Liver (tissue), 9 donors: ENCODE results near the gene NT5M. TPM values are rescaled to one million over a fixed set of nuclear protein-coding genes. Genes with fewer than 3 reads are reported as not detected.
A peak's percentile ranks its signal among the peaks of the same experiment; 100 is the strongest.

Experiments
- DNase-seq: peaks from one replicate; pipeline ENCODE4 v3.0.0-alpha.2; 2017; ENCODE audit warnings: low spot score
- H3K27ac ChIP-seq, 2 donors: one replicate each; pipeline ENCODE4 v1.7.0; 2013; ENCODE audit warnings: inconsistent platforms in 2 of 2, low read length in 2 of 2, control low read depth in 1 of 2, low read depth in 1 of 2, mild to moderate bottlenecking in 1 of 2
- H3K27me3 ChIP-seq, 4 donors: one replicate each; pipeline versions ENCODE4 v1.6.1 to v1.7.0; 2013; ENCODE audit warnings: low read length in 3 of 4, inconsistent platforms in 1 of 4, mild to moderate bottlenecking in 1 of 4, moderate library complexity in 1 of 4; ENCODE audit not compliant: control insufficient read depth in 4 of 4, insufficient read depth in 4 of 4
- H3K36me3 ChIP-seq, 4 donors: one replicate each; pipeline versions ENCODE4 v1.6.1 to v1.7.0; 2013; ENCODE audit warnings: low read length in 3 of 4, mild to moderate bottlenecking in 3 of 4, low read depth in 1 of 4, moderate library complexity in 1 of 4; ENCODE audit not compliant: control insufficient read depth in 4 of 4, insufficient read depth in 3 of 4
- H3K4me1 ChIP-seq, 4 donors: one replicate each; pipeline versions ENCODE4 v1.6.1 to v1.7.0; 2013; ENCODE audit warnings: low read length in 3 of 4, mild to moderate bottlenecking in 3 of 4, moderate library complexity in 1 of 4; ENCODE audit not compliant: control insufficient read depth in 4 of 4, insufficient read depth in 4 of 4
- H3K4me3 ChIP-seq, 3 donors: one replicate each; pipeline versions ENCODE4 v1.6.1 to v1.7.0; 2013; ENCODE audit warnings: low read length in 3 of 3, control low read depth in 1 of 3, low read depth in 1 of 3, mild to moderate bottlenecking in 1 of 3
- H3K9ac ChIP-seq, 2 donors: one replicate each; pipeline ENCODE4 v1.7.0; 2013; ENCODE audit warnings: low read length in 2 of 2, mild to moderate bottlenecking in 2 of 2, moderate library complexity in 2 of 2, control low read depth in 1 of 2, low read depth in 1 of 2
- H3K9me3 ChIP-seq, 4 donors: one replicate each; pipeline versions ENCODE4 v1.6.1 to v1.7.0; 2013; ENCODE audit warnings: low read length in 3 of 4; ENCODE audit not compliant: control insufficient read depth in 4 of 4
- EGR1 ChIP-seq, 2 donors: IDR thresholded peaks; 2 replicates each; pipeline ENCODE4 v1.6.1; 2016 to 2018; ENCODE audit warnings: antibody characterized with exemption in 2 of 2, low read depth in 2 of 2
- FOXA2 ChIP-seq: IDR thresholded peaks from 2 replicates; pipeline ENCODE4 v1.6.1; 2016; ENCODE audit warnings: antibody characterized with exemption
- GABPA ChIP-seq, 2 donors: IDR thresholded peaks in 1 of 2; conservative IDR thresholded peaks in 1 of 2; 2 replicates each; pipeline ENCODE4 v1.6.1; 2016; ENCODE audit warnings: antibody characterized with exemption in 2 of 2, mild to moderate bottlenecking in 1 of 2, moderate library complexity in 1 of 2
- JUND ChIP-seq, 2 donors: IDR thresholded peaks; 2 replicates each; pipeline ENCODE4 v1.6.1; 2016; ENCODE audit warnings: antibody characterized with exemption in 2 of 2
- NR2F2 ChIP-seq: IDR thresholded peaks from 2 replicates; pipeline ENCODE4 v1.6.1; 2016; ENCODE audit warnings: antibody characterized with exemption
- RAD21 ChIP-seq, 2 donors: IDR thresholded peaks; 2 replicates each; pipeline ENCODE4 v1.6.1; 2016; ENCODE audit warnings: antibody characterized with exemption in 2 of 2, mild to moderate bottlenecking in 2 of 2
- RXRA ChIP-seq, 2 donors: IDR thresholded peaks; 2 replicates each; pipeline ENCODE4 v1.6.1; 2017 to 2018; ENCODE audit warnings: antibody characterized with exemption in 2 of 2, mild to moderate bottlenecking in 1 of 2
- TAF1 ChIP-seq: conservative IDR thresholded peaks from 2 replicates; pipeline ENCODE4 v1.6.1; 2016; ENCODE audit warnings: antibody characterized with exemption, mild to moderate bottlenecking
- WGBS: extraction: QIAGEN DNeasy Blood & Tissue Kit; methylation state at CpG from one replicate; pipeline ENCODE4 v1.1.7; 2013; 5-methylcytosine and 5-hydroxymethylcytosine counted together
- polyA plus RNA-seq, 2 donors: library from polyadenylated mRNA; stranded (reverse) in 1 of 2; unstranded in 1 of 2; fragments of 200-250 nt in 1 of 2; fragments of >200 nt in 1 of 2; fragmentation: Nextera tagmentation in 1 of 2; extraction: Ambion mirVana in 1 of 2; gene quantifications; one replicate each; pipeline versions ENCODE4 v1.2.1 to v1.2.3, GENCODE V29; 2013 to 2015
- total RNA-seq, 2 donors: library from RNA; depleted of rRNA; stranded (reverse); fragments of >200 nt; gene quantifications; one replicate each; pipeline ENCODE4 v1.2.3, GENCODE V29; 2014
- TF ChIP-seq, protein P1 (sequence below): IDR thresholded peaks from 2 replicates; pipeline ENCODE4 v1.6.1; 2016; ENCODE audit warnings: antibody characterized with exemption
- TF ChIP-seq, protein P2 (sequence below): fragments of 150-350 bp; IDR thresholded peaks from 2 replicates; pipeline ENCODE4 v1.5.1; 2017; ENCODE audit warnings: improper control_type of control experiment, low read depth, low read length; ENCODE audit not compliant: missing input control
- TF ChIP-seq, protein P3 (sequence below): IDR thresholded peaks from 2 replicates; pipeline ENCODE4 v1.6.1; 2016; ENCODE audit warnings: antibody characterized with exemption
- TF ChIP-seq, protein P4 (sequence below): IDR thresholded peaks from 2 replicates; pipeline ENCODE4 v1.6.1; 2016; ENCODE audit warnings: antibody characterized with exemption, mild to moderate bottlenecking
- donor health status: healthy.
- donor health status: healthy.
- donor health status: healthy.
- donor health status: healthy.
- donor health status: healthy.

NT5M gene
- total and polyA plus RNA-seq, 4 donors: 0.42 to 7.9 (median 0.66) TPM

DNA sequence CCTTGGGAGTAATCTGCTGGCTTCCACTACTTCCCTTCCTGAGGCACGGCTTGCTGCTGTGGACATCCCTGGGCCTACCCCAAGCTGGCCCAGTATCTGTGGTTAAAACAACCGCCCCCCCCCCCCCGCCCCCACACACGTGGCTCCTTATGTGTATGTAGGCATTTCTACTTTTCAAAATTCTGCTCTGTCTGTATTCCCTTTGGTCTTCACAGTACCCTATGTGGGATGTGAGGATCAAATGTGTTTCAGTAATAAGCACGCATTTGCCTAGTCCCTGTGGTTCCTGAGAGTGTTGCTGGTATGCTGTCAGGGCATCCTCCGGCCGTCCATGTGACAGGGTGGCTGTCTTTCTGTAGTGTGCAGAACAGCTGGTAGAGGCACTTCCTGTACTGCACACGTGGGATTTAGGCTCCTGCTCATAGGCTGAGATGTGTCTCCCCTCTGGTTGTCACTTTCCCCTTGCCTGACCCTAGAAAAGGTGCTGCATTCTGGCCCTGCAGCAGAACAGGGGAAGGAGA, 2.2 kb downstream of the NT5M start:
- Histone ChIP-seq H3K9me3 (no peaks in the 10 kb centered on the region), H3K27ac (no peak overlapping the region), H3K36me3 (no peaks in the 10 kb centered on the region), H3K4me3 (no peak overlapping the region), H3K4me1 (peaks cover 0 to 13% (median 4%) of the 10 kb centered on the region in 4 donors), H3K27me3 (no peaks in the 10 kb centered on the region), H3K9ac (no peak overlapping the region)
- peak; percentile 54 for DNase-seq
- no peak for TF ChIP-seq EGR1 (IDR thresholded peaks at IDR 0.05; ENCODE audit: low read depth in 2 of 2)
- TF ChIP-seq NR2F2: no peak
- TF ChIP-seq, protein P1, sequence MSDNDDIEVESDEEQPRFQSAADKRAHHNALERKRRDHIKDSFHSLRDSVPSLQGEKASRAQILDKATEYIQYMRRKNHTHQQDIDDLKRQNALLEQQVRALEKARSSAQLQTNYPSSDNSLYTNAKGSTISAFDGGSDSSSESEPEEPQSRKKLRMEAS: no peak
- TF ChIP-seq FOXA2: no peak
- TF ChIP-seq RXRA (IDR thresholded peaks at IDR 0.05): no peak
- TF ChIP-seq RAD21 (IDR thresholded peaks at IDR 0.05): no peak
- TF ChIP-seq, protein P2, sequence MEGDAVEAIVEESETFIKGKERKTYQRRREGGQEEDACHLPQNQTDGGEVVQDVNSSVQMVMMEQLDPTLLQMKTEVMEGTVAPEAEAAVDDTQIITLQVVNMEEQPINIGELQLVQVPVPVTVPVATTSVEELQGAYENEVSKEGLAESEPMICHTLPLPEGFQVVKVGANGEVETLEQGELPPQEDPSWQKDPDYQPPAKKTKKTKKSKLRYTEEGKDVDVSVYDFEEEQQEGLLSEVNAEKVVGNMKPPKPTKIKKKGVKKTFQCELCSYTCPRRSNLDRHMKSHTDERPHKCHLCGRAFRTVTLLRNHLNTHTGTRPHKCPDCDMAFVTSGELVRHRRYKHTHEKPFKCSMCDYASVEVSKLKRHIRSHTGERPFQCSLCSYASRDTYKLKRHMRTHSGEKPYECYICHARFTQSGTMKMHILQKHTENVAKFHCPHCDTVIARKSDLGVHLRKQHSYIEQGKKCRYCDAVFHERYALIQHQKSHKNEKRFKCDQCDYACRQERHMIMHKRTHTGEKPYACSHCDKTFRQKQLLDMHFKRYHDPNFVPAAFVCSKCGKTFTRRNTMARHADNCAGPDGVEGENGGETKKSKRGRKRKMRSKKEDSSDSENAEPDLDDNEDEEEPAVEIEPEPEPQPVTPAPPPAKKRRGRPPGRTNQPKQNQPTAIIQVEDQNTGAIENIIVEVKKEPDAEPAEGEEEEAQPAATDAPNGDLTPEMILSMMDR: no peak
- 63% methylated on average over 8 of the region's 8 CpGs for WGBS

DNA sequence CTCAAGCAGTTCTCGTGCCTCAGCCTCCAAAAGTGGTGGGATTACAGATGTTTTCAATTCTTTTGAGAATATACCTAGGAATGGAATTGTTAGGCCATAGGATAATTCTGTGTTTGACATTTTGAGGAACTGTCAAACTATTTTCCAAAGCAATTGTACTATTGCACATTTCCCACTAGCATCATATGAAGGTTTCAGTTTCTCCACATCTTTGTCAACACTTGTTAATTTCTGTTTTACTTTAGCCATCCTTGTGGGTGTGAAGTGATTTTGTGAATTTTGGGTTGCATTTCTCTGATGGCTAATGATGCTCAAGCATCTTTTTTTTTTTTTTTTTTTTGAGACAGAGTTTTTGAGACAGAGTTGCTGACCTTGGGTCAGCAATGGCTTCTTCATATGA, 6.2 kb downstream of the NT5M start:
- Histone ChIP-seq H3K9me3 (no peaks in the 10 kb centered on the region), H3K4me3 (no peak overlapping the region), H3K27me3 (no peaks in the 10 kb centered on the region), H3K9ac (no peak overlapping the region), H3K27ac (no peak overlapping the region), H3K4me1 (no peaks in the 10 kb centered on the region), H3K36me3 (no peaks in the 10 kb centered on the region)
- no peak for DNase-seq
- 95% methylated on average over 1 of the region's 1 CpG for WGBS
- TF ChIP-seq, protein P3, sequence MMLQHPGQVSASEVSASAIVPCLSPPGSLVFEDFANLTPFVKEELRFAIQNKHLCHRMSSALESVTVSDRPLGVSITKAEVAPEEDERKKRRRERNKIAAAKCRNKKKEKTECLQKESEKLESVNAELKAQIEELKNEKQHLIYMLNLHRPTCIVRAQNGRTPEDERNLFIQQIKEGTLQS: no peak
- TF ChIP-seq NR2F2: no peak
- no peak for TF ChIP-seq JUND (IDR thresholded peaks at IDR 0.05)
- TF ChIP-seq FOXA2: no peak
- TF ChIP-seq, protein P4, sequence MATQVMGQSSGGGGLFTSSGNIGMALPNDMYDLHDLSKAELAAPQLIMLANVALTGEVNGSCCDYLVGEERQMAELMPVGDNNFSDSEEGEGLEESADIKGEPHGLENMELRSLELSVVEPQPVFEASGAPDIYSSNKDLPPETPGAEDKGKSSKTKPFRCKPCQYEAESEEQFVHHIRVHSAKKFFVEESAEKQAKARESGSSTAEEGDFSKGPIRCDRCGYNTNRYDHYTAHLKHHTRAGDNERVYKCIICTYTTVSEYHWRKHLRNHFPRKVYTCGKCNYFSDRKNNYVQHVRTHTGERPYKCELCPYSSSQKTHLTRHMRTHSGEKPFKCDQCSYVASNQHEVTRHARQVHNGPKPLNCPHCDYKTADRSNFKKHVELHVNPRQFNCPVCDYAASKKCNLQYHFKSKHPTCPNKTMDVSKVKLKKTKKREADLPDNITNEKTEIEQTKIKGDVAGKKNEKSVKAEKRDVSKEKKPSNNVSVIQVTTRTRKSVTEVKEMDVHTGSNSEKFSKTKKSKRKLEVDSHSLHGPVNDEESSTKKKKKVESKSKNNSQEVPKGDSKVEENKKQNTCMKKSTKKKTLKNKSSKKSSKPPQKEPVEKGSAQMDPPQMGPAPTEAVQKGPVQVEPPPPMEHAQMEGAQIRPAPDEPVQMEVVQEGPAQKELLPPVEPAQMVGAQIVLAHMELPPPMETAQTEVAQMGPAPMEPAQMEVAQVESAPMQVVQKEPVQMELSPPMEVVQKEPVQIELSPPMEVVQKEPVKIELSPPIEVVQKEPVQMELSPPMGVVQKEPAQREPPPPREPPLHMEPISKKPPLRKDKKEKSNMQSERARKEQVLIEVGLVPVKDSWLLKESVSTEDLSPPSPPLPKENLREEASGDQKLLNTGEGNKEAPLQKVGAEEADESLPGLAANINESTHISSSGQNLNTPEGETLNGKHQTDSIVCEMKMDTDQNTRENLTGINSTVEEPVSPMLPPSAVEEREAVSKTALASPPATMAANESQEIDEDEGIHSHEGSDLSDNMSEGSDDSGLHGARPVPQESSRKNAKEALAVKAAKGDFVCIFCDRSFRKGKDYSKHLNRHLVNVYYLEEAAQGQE: no peak
- no peak for TF ChIP-seq TAF1
- TF ChIP-seq GABPA (IDR thresholded peaks at IDR 0.05 in 1 of 2, conservative IDR thresholded peaks at IDR 0.05 in 1 of 2): no peak
